ENCODE data around the gene CCNY. TPM values are rescaled to one million over a fixed set of nuclear protein-coding genes. Genes with fewer than 3 reads are reported as not detected.
"Not testable (repeated sequence)": the region's sequence is repeated elsewhere in the genome, so short reads cannot be mapped to it uniquely, and the experiment has no call there.

The CCNY gene
- total RNA-seq, 1 donor from 2014 or later = 44.8 TPM

DNA sequence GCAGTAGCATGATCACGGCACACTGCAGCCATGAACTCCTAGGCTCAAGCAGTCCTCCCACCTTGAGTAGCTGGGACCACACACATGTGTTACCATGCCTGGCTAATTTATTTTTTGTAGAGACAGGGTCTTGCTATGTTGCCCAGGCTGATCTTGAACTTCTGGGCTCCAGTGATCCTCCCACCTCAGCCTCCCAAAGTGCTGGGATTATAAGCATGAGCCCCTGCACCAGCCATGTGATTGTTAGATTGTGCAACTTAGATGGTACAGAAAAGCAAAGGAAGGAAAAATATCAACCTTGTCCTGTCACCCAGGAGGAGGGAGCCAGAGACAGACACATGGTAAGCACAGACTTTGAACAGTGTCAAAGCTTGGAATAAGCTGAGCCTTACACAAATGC lies 73.5 kb downstream of the CCNY start:
- ATAC-seq = no peak

DNA sequence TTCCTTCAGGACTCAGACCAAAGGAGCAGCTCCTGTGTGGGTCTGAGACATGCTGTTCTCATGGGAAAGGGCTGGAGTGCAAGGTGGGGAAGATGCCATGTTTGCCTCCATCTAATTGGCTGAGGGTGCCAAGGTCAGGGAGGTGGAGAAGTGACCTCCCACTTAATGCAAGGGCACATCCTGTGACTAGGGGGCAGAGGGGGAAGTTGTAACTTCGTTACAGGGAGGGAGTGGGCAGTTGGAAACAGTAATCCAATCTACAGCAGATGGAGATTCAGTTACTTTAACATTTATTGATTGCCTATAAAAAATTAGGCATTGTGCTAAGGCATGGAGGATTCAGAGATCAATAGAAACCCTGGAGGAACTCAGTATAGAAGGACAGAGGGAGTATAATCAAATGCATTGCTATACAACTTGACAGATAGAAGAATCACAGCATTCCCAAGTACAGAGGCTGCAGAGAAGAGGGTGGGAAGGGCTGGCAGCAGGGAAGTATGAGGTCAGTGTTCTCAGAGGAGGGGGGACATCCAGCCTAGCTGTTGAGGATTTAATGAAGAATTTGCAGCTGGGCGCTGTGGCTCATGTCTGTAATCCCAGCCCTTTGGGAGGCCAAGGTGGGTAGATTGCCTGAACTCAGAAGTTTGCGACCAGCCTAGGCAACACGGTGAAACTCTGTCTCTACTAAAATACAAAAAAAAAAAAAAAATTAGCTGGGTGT lies 75.9 kb downstream of the CCNY start:
- no peak for ATAC-seq

DNA sequence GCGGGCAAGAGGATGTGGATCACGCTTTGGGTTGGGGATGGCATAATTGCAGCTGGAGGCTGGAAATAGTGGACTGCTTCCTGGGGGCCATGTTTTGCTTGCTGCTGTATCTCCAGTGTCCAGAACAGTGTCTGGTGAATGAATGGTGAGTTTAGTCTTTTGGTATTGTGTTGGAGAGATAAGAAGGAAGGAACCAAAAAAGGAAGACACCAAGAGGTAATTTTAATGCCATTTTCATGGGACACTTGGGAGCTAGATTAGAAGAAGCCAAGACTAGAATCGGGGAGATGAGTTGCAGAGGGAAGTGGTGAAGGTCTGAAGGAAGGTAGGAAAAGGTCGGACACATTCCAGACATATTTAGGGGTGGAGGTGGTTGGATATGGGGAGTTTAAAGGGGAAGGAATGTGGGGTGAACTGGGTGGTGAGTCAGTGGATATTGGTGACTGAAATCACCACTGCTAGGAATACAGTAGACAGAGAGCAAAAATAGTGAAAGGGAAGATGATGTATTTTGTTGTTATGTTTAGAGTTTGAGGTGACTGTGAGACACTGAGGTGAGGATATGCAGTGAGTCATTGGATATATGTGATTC lies 76.7 kb downstream of the CCNY start:
- ATAC-seq = peak; percentile 57

DNA sequence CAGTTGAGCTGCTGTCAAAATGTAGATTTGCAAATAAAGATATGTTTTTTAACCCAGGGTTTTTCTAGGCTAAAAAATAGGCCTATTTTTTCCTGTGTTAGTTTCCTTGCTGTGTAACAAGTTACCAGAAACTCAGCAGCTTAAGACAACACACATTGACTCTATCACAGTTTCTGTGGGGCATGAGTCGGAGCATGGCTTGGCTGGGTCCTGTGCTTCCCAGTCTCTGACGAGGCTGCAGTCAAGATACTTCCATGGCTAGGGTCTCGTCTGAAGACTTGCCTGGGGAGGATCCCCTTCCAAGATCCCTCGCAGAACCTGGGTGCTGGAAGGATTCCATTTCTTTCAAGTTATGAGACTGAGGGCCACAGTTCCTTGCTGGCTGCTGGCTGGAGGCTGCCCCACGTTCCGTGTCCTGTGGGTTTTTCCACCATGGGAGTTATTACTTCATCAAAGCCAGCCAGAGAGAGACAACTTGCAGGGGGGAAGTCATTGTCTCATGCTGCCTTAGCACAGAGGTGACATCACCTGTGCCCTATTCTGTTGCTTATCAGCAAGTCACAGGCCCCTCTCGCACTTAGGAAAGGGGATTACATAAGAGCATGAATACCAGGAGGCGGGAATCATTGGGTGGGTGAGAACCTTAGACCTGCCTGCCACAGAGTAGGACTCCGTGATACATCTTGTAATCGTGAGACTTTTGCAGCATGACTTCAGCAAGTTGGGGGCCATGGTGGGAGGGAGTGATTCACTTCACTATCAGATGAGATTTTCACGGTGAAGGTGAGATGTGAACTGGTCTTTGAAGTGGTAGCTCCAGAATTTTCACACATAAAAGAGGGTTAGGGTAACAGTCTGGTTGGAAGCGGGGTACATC lies 77.9 kb downstream of the CCNY start:
- ATAC-seq = peak; percentile 27

DNA sequence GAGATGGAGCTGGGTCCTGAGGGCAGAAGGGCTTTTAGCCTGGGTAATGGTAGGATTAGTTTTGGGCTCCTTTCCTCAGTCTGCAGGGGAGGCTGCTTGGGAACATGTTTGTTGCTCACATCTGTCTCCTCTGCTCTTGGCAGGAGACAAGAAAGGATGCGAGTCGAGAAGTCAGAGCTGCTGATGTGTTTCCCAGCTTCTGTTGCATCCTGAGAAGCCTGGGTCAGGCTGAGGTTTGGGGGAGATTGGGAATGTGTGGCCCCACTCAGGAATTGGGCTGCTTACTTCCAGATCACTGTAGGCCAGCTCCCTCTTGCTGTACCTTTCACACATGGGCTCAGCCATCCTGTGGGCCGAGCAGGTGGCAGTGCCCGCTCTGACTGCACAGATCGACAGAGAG lies 79.2 kb downstream of the CCNY start:
- ATAC-seq = no peak

DNA sequence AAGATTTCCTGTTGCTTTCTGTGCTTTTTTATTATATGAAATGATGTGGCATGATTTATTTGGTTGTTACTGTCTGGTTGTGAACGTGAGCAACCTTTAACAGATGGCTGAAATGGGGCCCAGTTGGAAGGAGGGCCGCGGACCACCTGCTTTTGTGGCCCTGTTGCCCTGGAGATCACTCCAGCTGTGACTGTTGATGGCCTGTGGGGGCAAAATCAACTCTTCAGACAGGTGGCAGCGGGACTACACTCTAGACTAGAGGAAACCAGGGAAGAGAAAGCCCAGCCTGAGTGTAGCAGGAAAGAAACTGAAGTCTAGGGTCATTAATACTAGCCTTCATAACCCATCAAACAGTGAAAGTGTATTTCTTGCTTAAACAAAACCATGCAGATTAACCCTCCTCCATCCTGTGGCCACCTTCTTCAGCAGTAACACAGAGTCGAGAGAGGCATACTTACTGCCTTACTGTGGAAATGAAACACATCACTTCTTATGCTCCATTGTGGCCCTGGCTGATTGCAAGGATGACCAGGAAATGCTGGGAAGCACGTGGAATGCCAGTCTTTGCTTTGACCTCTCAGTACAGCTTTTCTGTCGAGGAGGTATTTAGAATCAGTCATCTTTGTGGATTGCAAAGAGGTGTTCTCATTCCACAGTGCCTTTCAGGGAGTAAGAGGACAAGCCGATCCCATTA lies 80.5 kb downstream of the CCNY start:
- ATAC-seq = no peak

DNA sequence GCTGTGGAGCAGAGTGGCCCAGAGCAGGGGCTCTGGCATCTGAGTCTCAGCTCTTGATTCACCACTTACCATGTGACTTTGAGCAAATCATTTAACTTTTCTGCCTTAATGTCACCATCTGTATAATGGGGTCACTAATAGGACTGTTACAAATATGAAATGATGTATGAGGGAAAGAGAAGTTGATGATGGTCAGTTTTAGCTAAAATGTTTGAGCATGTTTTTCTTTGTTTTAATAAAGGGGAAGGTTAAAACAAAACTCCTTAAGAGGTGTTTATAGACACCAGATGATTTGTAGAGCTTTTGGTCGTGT lies 81.0 kb downstream of the CCNY start:
- ATAC-seq = no peak

DNA sequence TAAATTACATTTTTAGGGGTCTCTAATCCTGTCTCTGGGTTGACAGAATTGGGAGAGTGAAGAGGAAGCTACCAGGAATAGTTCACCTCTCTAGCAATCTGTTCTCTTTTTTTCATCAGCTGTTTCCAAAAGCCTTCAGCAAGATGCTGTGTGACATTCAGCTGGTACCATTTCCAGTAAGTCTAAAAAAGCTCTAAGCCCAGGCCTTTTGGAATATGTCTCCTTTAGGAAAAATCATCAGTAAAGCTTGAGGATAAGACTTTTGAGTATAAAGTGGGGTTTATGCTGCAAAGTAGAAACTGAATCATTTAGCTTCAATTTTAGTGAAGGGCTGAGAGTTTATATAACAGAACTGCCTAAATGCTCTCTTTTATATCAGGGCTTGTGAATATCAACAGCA lies 81.5 kb downstream of the CCNY start:
- no peak for ATAC-seq

DNA sequence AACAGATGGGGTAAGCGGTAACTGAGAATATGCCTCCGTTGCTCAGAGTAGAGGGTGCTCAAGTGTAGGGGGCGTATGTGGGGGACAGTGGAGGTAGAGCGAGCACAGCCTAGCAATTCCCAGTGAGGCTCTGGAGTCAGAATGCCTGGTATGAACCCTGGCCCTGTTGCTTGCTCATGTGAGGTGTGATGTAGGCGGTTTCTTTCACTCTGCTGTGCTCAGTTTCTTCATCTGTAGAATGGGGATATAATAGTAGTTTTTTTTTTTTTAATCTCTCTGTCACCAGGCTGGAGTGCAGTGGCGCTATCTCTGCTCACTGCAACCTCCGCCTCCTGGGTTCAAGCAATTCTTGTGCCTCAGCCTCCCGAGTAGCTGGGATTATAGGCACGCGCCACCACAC lies 82.3 kb downstream of the CCNY start:
- not testable (repeated sequence) for ATAC-seq

DNA sequence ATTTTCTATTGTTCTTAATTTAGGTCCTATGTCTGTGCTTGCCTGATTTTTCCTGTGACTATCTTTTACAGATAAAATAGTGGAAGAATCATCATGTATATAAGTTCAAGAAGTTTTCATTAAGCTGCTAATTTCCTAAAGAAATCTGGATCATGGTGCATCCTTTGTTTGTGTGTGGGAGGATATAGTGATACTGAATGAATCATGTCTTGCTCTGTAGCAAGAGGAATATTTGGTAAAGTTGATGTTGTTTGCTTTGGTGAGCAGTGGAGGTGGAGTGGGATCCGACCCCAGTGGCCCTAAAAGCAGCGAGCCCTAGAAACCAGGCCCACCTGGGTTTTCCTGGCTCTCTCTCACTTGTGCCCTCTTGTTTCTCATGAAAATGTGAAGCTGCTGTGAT lies 83.7 kb downstream of the CCNY start:
- no peak for ATAC-seq

DNA sequence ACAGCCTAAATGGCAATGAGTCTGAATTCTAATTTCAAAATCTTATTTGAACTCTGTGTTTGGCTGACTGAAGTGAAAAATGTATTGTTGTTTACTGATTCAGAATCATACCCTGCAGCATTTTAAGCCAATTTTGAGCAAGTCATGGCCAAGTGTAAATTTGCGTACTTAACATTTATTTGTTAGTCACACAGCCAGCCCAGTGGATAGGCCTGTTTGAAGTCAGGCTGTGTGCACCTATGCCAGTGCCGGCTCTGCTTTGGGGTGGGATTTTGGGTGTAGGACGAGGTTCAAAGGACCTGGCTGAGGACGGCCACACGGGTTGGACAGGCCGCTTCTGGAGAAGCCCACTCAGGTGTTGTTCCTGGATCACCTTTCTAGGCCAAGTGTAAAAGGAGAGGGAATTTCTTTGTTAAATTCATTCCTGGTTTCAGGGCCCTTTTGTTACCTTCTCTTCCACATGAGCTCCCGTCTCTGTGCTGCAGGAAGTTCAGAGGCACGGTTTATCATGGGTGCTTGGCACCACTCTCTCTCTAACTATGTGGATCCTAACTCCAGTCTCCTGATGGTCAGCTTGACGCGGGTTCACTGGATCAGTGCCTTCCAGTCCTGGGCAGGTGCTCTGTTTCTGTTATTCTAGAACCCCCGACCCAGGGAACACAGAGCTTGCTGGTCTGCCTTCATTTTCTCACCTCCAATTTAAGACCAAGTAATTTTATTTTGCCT lies 84.7 kb downstream of the CCNY start:
- ATAC-seq = no peak

DNA sequence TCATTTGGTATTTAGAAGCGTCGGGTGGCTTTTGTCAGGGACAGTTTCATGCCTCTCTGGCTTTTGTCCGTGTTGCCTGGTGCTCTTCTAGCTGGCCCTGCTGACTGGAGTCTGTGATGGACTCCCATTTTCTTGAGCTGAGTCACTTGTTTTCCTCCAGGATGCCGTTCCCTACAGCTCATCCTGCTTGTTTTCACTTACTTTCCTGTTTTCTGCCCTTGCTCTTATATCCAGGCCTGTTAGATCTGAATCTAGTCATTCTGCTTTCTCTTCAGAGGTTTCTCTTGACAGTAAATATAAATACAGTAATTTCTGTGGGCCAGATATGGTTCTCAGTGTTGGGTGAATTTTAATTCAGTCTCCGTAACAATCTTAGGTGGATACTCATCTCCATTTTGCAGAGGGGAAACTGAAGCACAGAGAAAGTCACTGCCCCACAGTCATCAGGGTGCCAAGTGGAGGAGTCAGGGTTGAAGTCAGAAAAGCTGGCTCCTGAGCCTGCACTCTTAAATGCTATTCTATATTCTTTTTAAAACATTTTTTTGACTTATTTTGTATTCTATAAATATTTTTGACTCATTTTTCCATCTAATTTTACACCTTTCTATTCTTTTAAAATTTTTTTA lies 85.4 kb downstream of the CCNY start:
- no peak for ATAC-seq

DNA sequence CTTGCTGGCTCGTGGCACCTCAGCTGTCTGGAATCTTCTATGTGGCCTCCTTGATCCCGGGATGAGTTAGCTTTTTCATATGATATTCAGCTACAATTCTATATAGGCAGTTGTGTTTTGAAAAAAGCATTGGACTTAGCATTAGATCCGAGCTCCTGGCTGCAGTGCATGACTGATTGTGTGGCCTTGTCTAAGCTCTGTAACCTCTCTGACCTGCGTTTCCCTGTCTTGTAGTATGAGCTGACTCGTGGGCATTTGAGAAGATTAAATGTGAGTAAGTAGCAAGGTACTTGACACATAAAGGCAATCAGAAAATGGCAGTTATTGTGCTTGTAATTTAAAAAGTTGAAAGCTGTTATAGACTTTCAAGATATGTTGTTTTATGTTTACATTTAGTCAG lies 85.9 kb downstream of the CCNY start:
- ATAC-seq = peak; percentile 50

DNA sequence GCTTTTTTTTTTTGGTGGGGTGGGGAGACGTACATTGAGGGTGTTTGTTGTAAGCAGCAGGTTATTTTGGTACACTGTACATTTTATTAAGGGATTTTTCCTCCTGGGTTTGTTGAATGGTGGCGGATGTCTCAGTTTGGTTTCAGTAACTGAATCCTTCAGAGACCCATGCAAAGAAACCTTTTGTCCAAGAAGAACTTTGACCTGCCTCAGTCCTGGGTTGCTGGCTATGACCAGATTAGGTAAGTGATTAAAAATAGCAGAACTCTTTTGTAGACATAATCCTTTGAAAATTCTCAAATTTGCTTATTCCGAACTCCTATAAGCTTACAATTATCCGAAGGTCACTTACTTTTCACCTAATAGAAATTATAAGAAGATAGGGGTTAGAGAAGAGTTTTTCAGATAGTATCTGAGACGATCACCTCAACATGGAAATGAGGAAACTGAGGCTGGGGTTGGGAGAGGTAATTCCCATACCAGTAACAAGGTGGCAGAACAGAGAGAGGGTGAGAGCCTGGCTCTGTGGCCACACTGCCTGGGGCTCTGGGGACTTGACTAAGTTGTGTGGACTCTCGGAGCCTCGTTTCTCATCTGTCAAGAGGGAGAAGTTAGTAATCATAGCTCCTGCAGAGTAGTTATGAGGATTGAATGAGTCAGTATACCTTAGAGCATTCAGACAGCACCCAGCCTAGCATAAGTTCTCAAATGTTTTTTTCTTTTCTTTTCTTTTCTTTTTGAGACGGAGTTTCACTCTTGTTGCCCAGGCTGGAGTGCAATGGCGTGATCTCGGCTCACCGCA lies 87.4 kb downstream of the CCNY start:
- peak; percentile 33 for ATAC-seq

DNA sequence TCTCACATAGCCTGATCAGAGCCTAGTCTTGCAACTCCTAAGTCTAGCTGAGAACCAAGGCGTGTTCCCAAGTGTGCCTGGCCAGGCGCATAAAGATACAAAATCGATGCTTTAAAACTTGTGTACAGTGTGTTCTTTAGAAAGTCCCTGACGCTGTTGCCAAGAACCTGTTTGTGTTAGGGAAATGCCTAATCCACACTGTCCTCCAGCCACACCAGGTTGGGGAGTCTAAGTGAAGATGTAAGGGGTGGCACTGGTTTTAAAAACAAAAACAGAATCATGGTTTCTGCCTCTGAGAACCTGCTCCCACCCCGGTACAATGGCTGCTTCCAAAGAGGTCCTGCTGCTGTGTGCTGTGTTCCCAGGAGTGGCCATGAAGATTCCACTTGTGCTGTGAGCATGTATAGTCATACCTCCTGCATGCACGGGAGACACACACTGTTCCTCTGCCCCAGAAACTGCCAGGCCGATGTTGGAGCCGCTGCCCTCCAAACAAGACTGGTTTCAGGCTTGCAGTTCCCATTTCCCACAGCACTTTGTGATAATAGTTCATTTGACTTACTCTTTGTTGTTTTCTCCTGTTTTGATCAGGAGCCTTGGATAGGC lies 88.5 kb downstream of the CCNY start:
- ATAC-seq = no peak

DNA sequence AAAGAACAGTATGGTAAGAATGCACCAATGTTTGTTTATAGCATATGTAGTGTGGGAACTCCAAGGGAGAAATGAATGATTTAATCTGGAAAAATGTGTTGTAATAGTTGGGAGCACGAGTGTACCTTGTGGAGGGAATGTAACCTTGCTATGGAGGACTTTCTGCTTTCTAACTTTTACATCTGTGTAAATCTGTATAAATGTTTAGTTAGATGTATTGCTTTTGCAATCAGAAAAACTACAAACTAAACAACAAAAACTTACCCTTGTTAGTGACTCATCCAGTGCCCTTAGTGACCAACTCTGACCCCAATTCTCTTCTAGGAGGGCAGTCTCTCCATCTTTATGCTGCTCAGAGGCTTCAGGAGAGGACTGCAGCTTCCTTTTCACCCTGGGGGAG lies 89.3 kb downstream of the CCNY start:
- ATAC-seq = no peak

DNA sequence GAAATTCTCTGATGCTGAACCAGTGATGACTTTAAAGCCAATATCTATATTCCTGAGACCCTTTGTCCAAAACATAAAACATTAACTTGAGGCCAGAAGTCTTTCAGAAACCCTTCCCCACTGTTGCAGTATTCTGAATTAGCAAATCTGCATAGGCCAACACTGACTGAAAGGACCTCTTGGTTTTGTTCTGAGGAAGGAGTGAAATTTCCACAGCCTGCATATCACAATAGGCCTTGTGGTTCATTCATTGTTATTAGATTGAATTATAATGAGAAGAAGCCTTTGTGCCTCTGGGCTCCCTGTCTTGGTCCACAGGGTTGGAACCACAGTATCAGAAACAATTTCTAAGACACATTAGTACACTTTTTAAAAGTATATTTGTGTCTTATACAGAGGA lies 90.3 kb downstream of the CCNY start:
- no peak for ATAC-seq

DNA sequence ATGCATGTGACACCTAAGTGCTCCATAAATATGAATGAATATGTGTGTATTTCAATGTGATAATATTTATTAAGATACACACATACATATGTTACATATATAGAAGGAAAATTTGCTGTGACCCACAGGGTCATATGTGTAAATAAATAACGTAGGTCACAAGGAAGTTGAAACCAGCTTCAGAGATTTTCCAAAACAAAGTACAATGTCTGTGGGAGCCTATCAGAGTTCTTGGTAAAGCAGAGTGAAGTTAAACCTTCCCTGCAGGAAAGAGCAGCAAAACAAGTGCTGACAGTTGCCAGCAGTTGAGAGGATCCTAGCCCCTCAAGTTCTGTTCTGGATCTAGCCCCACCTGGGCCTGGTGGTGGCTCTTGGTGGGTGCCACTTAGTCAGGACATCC lies 91.2 kb downstream of the CCNY start:
- no peak for ATAC-seq

DNA sequence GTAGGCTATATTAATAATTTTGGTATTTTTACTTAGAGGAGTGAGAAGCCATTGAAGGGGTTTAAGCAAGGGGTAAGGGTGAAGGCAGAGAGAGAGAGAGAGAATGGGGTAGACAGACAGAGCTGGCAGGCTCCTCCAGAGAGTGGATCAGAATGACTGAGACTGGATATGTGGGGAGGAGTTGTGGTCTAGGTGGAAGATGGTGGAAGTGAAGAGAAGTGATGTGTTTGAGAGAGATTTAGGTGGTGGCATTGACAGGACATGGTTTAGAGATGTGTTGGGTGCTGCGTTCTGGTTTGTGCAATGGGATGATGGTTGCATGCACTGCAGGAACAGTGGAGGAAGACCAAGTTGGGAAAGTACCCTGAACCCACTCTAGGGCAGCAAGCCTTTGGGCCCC lies 92.2 kb downstream of the CCNY start:
- ATAC-seq = no peak

DNA sequence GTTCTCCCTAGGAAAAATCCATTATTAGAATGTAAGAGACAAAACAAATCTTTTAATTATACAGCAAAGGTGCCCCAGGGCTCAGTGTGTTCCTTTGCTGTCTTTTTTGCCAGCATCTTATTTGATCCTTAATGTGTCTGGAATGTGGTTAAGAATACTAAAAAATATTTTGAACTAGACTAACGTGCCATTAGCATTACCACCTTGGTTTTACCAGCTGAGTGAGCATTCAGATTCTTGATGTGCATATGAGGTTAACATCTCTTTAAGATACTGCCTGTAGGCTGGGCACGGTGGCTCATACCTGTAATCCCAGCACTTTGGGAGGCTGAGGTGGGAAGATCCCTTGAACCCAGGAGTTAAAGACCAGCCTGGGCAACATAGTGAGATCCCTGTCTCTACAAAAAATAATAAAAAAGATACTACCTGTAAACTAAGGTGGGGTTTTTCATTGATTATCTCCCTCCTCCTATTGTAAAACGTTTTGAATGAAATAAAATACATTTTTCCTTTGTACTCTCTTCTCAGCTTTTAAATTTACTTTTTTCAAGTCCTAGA lies 96.6 kb downstream of the CCNY start:
- ATAC-seq = no peak

Measured in esophagus mucosa (tissue), 1 donor.